NCI-H2029 treated with DMSO at 0.1 percent for 48 hours (cell line): ENCODE measurements around the gene MED13L.

Source experiments
- DNase-seq: peaks from one replicate; lab custom pipeline; 2025; lab: John Stamatoyannopoulos, UW

MED13L gene

GRCh38 chr12:115972241-115972640 lies 305.3 kb downstream of the MED13L start:
- no peak for DNase-seq

- no peak for DNase-seq
Measured at GRCh38 chr12:115968211-115968610, 309.3 kb downstream of the MED13L start.

GRCh38 chr12:115966376-115966775 lies 311.1 kb downstream of the MED13L start:
- no peak for DNase-seq

- no peak for DNase-seq
Measured at GRCh38 chr12:115964626-115965025, 312.9 kb downstream of the MED13L start.

- no peak for DNase-seq
Measured at GRCh38 chr12:115964214-115964613, 313.3 kb downstream of the MED13L start.

GRCh38 chr12:115962216-115962615 lies 315.3 kb downstream of the MED13L start:
- DNase-seq, result no peak

GRCh38 chr12:115960868-115961802 lies 316.4 kb downstream of the MED13L start:
- DNase-seq, result no peak

- DNase-seq, result no peak
Measured at GRCh38 chr12:115957686-115958290, 319.7 kb downstream of the MED13L start.

GRCh38 chr12:115956659-115957058 lies 320.8 kb downstream of the MED13L start:
- no peak for DNase-seq

GRCh38 chr12:115956236-115956635 lies 321.3 kb downstream of the MED13L start:
- no peak for DNase-seq

- no peak for DNase-seq
Measured at GRCh38 chr12:115953450-115953849, 324.0 kb downstream of the MED13L start.

- DNase-seq, result no peak
Measured at GRCh38 chr12:115953031-115953430, 324.5 kb downstream of the MED13L start.

GRCh38 chr12:115950959-115951358 lies 326.5 kb downstream of the MED13L start:
- no peak for DNase-seq

GRCh38 chr12:115949675-115950074 lies 327.8 kb downstream of the MED13L start:
- DNase-seq, result no peak

- DNase-seq, result no peak
Measured at GRCh38 chr12:115947696-115948062, 329.8 kb downstream of the MED13L start.

GRCh38 chr12:115946867-115947695 lies 330.4 kb downstream of the MED13L start:
- no peak for DNase-seq

GRCh38 chr12:115946092-115946491 lies 331.4 kb downstream of the MED13L start:
- DNase-seq, result no peak

- DNase-seq, result no peak
Measured at GRCh38 chr12:115945491-115945885, 332.0 kb downstream of the MED13L start.

GRCh38 chr12:115944837-115945490 lies 332.5 kb downstream of the MED13L start:
- no peak for DNase-seq

GRCh38 chr12:115944392-115944742 lies 333.1 kb downstream of the MED13L start:
- no peak for DNase-seq

GRCh38 chr12:115943630-115944391 lies 333.7 kb downstream of the MED13L start:
- DNase-seq, result no peak

- DNase-seq, result no peak
Measured at GRCh38 chr12:115943310-115943629, 334.2 kb downstream of the MED13L start.
